RWPE2 (cell line): Measurements from ENCODE around the gene POLR3G.

Experiments used
- ATAC-seq: fragments of 200-7000 bp; cut with Tn5 transposase; 3 replicates; pipeline ENCODE4 v1.9.1; 2021; ENCODE audit warnings: low read depth
- DNase-seq: peaks from one replicate; pipeline ENCODE4 v3.0.0-alpha.2; 2020; ENCODE audit warnings: low spot score
- H3K27ac ChIP-seq: fragments of 450-650 bp; 2 replicates; pipeline ENCODE4 v1.5.1; 2017; ENCODE audit warnings: mild to moderate bottlenecking; ENCODE audit not compliant: poor library complexity, severe bottlenecking
- H3K27me3 ChIP-seq: fragments of 250-450 bp; sonication (Bioruptor Pico); 2 replicates; pipeline ENCODE4 v1.5.1; 2021; ENCODE audit warnings: mild to moderate bottlenecking, moderate library complexity; ENCODE audit not compliant: insufficient read depth, poor library complexity, severe bottlenecking
- H3K36me3 ChIP-seq: fragments of 250-450 bp; sonication (Bioruptor Pico); 2 replicates; pipeline ENCODE4 v1.5.1; 2020; ENCODE audit warnings: low read depth, mild to moderate bottlenecking, moderate library complexity
- H3K4me1 ChIP-seq: fragments of 250-450 bp; sonication (Bioruptor Pico); 2 replicates; pipeline ENCODE4 v1.5.1; 2021; ENCODE audit warnings: mild to moderate bottlenecking, moderate library complexity; ENCODE audit not compliant: insufficient read depth, poor library complexity, severe bottlenecking
- H3K4me3 ChIP-seq: fragments of 250-450 bp; sonication (Bioruptor Pico); 2 replicates; pipeline ENCODE4 v1.5.1; 2021; ENCODE audit warnings: mild to moderate bottlenecking, moderate library complexity; ENCODE audit not compliant: severe bottlenecking
- H3K9me3 ChIP-seq: fragments of 250-450 bp; sonication (Bioruptor Pico); 2 replicates; pipeline ENCODE4 v1.5.1; 2021; ENCODE audit warnings: mild to moderate bottlenecking, moderate library complexity; ENCODE audit not compliant: severe bottlenecking
- TF ChIP-seq, protein P1 (sequence below): fragments of 450-650 bp; IDR thresholded peaks from one replicate; pipeline ENCODE4 v1.5.1; 2017; ENCODE audit warnings: mild to moderate bottlenecking, moderate library complexity; ENCODE audit not compliant: poor library complexity, severe bottlenecking

Gene POLR3G

DNA sequence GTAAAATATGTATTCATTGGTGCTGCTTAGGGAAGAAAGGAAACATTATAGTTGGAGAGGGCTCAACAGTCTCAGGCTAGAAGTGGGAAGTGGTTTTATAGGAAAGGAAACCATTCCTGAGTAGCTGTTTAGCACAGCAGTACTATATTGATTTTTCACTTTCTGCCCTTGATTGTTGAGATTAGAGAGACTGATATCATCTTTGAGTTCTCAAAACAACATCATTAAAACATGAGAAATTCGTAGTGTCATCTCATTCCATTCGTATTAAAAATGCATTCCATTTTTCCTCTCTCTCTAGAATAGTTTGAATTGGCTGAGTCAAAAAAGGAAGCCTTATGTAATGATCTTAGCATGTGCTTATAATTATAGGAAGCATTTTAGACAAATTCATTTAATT lies 14.1 kb downstream of the POLR3G start:
- H3K27me3 ChIP-seq, result no peaks in the 10 kb centered on the region
- no peak overlapping the region for H3K4me3 ChIP-seq
- no peaks in the 10 kb centered on the region for H3K9me3 ChIP-seq
- peaks cover 53% of the 10 kb centered on the region for H3K36me3 ChIP-seq
- ATAC-seq, result no peak
- H3K4me1 ChIP-seq, result peaks cover 4% of the 10 kb centered on the region
- TF ChIP-seq, protein P1, sequence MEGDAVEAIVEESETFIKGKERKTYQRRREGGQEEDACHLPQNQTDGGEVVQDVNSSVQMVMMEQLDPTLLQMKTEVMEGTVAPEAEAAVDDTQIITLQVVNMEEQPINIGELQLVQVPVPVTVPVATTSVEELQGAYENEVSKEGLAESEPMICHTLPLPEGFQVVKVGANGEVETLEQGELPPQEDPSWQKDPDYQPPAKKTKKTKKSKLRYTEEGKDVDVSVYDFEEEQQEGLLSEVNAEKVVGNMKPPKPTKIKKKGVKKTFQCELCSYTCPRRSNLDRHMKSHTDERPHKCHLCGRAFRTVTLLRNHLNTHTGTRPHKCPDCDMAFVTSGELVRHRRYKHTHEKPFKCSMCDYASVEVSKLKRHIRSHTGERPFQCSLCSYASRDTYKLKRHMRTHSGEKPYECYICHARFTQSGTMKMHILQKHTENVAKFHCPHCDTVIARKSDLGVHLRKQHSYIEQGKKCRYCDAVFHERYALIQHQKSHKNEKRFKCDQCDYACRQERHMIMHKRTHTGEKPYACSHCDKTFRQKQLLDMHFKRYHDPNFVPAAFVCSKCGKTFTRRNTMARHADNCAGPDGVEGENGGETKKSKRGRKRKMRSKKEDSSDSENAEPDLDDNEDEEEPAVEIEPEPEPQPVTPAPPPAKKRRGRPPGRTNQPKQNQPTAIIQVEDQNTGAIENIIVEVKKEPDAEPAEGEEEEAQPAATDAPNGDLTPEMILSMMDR, result no peak
- no peak overlapping the region for H3K27ac ChIP-seq
- DNase-seq, result no peak

DNA sequence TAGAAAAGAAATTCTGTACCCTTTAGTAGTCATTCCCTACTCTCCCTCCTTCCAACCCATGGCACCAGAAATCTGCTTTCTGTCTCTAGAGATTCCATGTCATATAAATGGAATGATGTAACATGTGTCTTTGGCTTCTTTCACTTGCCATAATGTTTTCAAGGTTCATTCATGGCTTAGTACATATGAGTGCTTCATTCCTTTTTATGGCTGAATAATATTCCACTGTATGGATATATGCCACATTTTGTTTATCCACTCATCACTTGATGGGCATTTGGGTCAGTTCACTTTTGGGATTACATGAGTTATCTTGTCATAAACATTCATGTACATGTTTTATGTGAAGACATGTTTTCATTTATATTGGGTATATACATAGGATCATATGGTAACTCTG lies 19.4 kb downstream of the POLR3G start:
- H3K4me3 ChIP-seq, result no peak overlapping the region
- no peaks in the 10 kb centered on the region for H3K27me3 ChIP-seq
- H3K9me3 ChIP-seq, result no peaks in the 10 kb centered on the region
- no peak overlapping the region for H3K27ac ChIP-seq
- no peaks in the 10 kb centered on the region for H3K4me1 ChIP-seq
- peaks cover 46% of the 10 kb centered on the region for H3K36me3 ChIP-seq
- TF ChIP-seq, protein P1, result no peak
- ATAC-seq, result no peak
- DNase-seq, result no peak

DNA sequence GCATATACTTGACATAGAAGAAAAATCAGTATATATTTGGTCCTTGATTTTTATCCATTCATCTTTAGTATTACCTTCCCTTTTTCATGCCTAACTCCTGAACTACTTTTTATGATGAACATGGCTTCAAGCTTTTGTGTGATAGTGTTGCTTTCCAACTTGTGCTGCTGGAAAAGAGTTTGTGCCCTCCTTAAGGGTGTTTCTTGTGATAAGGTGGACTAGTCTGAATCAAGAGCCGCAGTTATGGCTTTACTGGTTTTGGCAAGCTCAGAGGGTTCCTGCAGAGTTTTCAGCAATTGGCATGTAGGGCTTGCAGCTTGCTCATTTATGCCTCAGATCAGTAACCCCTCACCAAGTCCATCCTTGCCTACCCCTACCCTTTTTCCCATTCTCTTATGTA lies 20.5 kb downstream of the POLR3G start:
- Histone ChIP-seq H3K36me3 (peaks cover 46% of the 10 kb centered on the region), H3K27ac (no peak overlapping the region), H3K9me3 (no peaks in the 10 kb centered on the region), H3K27me3 (no peaks in the 10 kb centered on the region), H3K4me3 (no peak overlapping the region), H3K4me1 (no peaks in the 10 kb centered on the region)
- DNase-seq (no peak), ATAC-seq (no peak)
- TF ChIP-seq, protein P1, result no peak

DNA sequence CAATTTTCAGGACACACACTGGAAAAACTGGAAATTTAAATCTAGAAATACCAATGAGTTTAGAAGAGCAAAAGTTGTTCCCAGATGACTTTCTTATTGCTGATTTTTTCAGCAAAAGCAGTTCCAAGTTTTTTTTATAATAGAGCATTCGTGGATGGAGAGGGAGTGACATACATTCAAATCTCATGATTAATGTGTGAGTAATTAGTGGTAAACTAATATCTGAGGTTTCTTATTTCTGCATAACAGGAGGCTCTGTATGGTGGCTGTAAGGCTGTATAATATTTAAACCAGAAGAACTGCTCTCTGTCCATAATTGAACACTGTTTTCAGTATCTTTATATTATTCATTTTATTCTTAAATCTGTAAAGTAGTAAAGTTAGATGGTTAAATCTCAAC lies 28.9 kb downstream of the POLR3G start:
- DNase-seq, result no peak

DNA sequence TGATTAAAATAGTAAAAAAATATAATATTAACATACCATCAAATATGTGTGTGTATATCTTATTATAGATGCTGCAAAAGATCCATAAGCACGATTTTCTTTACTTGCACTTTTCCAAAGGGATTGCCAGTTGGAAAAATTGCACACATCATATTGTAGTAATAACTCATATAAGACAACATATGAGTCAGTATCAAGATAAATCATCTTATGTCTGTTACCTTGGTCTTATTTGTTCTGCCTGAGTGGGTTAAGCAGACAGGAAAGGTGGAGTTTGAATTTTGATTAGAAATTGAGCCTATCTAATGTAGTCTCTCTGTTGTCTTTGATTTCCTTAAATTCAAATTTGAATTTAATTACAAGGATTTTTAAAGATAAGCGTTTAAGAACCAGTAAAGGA lies 30.1 kb downstream of the POLR3G start:
- H3K9me3 ChIP-seq, result no peaks in the 10 kb centered on the region
- H3K36me3 ChIP-seq, result peaks cover 15% of the 10 kb centered on the region; the same call in 1 of the 2 replicates
- H3K4me3 ChIP-seq, result no peak overlapping the region
- no peak overlapping the region for H3K27ac ChIP-seq
- ATAC-seq (peak; percentile 83), DNase-seq (no peak)
- peaks cover 14% of the 10 kb centered on the region for H3K4me1 ChIP-seq
- H3K27me3 ChIP-seq, result no peaks in the 10 kb centered on the region
- TF ChIP-seq, protein P1, result no peak

More for the DNA sequence above, 28.9 kb downstream of the POLR3G start:
- TF ChIP-seq, protein P1, result no peak
- Histone ChIP-seq H3K27ac (no peak overlapping the region), H3K4me3 (no peak overlapping the region), H3K36me3 (peaks cover 11% of the 10 kb centered on the region; the same call in 1 of the 2 replicates), H3K4me1 (peaks cover 14% of the 10 kb centered on the region), H3K27me3 (no peaks in the 10 kb centered on the region), H3K9me3 (no peaks in the 10 kb centered on the region)
- ATAC-seq, result peak; percentile 87
